ENCODE measurements around the gene EEA1.

- TF ChIP-seq POLR2A (IDR thresholded peaks at IDR 0.05) (no peak), CTCF (IDR thresholded peaks at IDR 0.05) (no peak)
Measured at GRCh38 chr12:92803903-92804302, 125.2 kb downstream of the EEA1 start.

All from vagina (tissue), 2 donors.